SK-N-SH treated with all-trans-retinoic acid at 6 μM for 48 hours (cell line): ENCODE results near the gene RXRA.

Experiments
- ATAC-seq: fragments of 200-7000 bp; cut with Tn5 transposase; 3 replicates; pipeline ENCODE4 v1.9.1; 2020; ENCODE audit warnings: mild to moderate bottlenecking, moderate library complexity
- ARNTL ChIP-seq: fragments of 450-650 bp; formaldehyde crosslinking; IDR thresholded peaks from 2 replicates; pipeline ENCODE4 v1.5.0; 2020; ENCODE audit warnings: low read depth, mild to moderate bottlenecking, moderate library complexity, borderline replicate concordance
- BACH2 ChIP-seq: fragments of 250-450 bp; sonication (Bioruptor Pico); IDR thresholded peaks from 2 replicates; pipeline ENCODE4 v1.9.0; 2021; ENCODE audit warnings: mild to moderate bottlenecking, borderline replicate concordance
- CSDC2 ChIP-seq: fragments of 250-450 bp; sonication (Bioruptor Pico); IDR thresholded peaks from 2 replicates; pipeline ENCODE4 v1.5.0; 2020; ENCODE audit warnings: mild to moderate bottlenecking, moderate library complexity
- ESRRG ChIP-seq: fragments of 250-450 bp; sonication (Bioruptor Pico); IDR thresholded peaks from 2 replicates; pipeline ENCODE4 v1.6.1; 2021; ENCODE audit warnings: mild to moderate bottlenecking
- GLIS3 ChIP-seq: fragments of 250-450 bp; sonication (Bioruptor Pico); IDR thresholded peaks from 2 replicates; pipeline ENCODE4 v1.5.0; 2020; ENCODE audit warnings: mild to moderate bottlenecking, moderate library complexity
- ISL1 ChIP-seq: fragments of 250-450 bp; sonication (Bioruptor Pico); IDR thresholded peaks from 2 replicates; pipeline ENCODE4 v2.1.2; 2022; ENCODE audit warnings: mild to moderate bottlenecking, moderate library complexity
- OSR1 ChIP-seq: fragments of 250-450 bp; sonication (Bioruptor Pico); IDR thresholded peaks from 2 replicates; pipeline ENCODE4 v1.8.0; 2022; ENCODE audit warnings: moderate library complexity, mild to moderate bottlenecking, inconsistent platforms
- PPARA ChIP-seq: fragments of 250-450 bp; sonication (Bioruptor Pico); IDR thresholded peaks from 2 replicates; pipeline ENCODE4 v1.5.0; 2020; ENCODE audit warnings: mild to moderate bottlenecking, borderline replicate concordance
- RARB ChIP-seq: fragments of 250-450 bp; sonication (Bioruptor Pico); IDR thresholded peaks from 2 replicates; pipeline ENCODE4 v1.8.0; 2021; ENCODE audit warnings: mild to moderate bottlenecking, moderate library complexity
- SNAI2 ChIP-seq: fragments of 250-450 bp; sonication (Bioruptor Pico); IDR thresholded peaks from 2 replicates; pipeline ENCODE4 v1.5.0; 2020; ENCODE audit warnings: mild to moderate bottlenecking, moderate library complexity
- TCF4 ChIP-seq: fragments of 250-450 bp; sonication (Bioruptor Pico); IDR thresholded peaks from 2 replicates; pipeline ENCODE4 v1.8.0; 2021; ENCODE audit warnings: mild to moderate bottlenecking, moderate library complexity, borderline replicate concordance
- TOX ChIP-seq: fragments of 250-450 bp; sonication (Bioruptor Pico); IDR thresholded peaks from 2 replicates; pipeline ENCODE4 v1.8.0; 2021; ENCODE audit warnings: mild to moderate bottlenecking, moderate library complexity, borderline replicate concordance
- ZFP3 ChIP-seq: fragments of 250-450 bp; sonication (Bioruptor Pico); IDR thresholded peaks from 2 replicates; pipeline ENCODE4 v1.5.0; 2020; ENCODE audit warnings: mild to moderate bottlenecking, moderate library complexity
- ZFP30 ChIP-seq: fragments of 450-650 bp; formaldehyde crosslinking; IDR thresholded peaks from 2 replicates; pipeline ENCODE4 v1.5.0; 2022; ENCODE audit warnings: mild to moderate bottlenecking, moderate library complexity
- ZNF565 ChIP-seq: fragments of 450-650 bp; formaldehyde crosslinking; conservative IDR thresholded peaks from 2 replicates; pipeline ENCODE4 v1.5.0; 2020; ENCODE audit warnings: low read depth, mild to moderate bottlenecking, moderate library complexity
- ZNF70 ChIP-seq: fragments of 450-650 bp; formaldehyde crosslinking; IDR thresholded peaks from 2 replicates; pipeline ENCODE4 v1.5.0; 2020; ENCODE audit warnings: mild to moderate bottlenecking, moderate library complexity
- ZNF8 ChIP-seq: fragments of 450-650 bp; formaldehyde crosslinking; IDR thresholded peaks from 2 replicates; pipeline ENCODE4 v1.5.0; 2020; ENCODE audit warnings: mild to moderate bottlenecking, moderate library complexity
- TF ChIP-seq, protein P1 (sequence below): fragments of 250-450 bp; sonication (Bioruptor Pico); IDR thresholded peaks from 2 replicates; pipeline ENCODE4 v1.8.0; 2021; ENCODE audit warnings: low read depth, mild to moderate bottlenecking, moderate library complexity, borderline replicate concordance
- TF ChIP-seq, protein P2 (sequence below): fragments of 250-450 bp; sonication (Bioruptor Pico); IDR thresholded peaks from 2 replicates; pipeline ENCODE4 v1.5.1; 2020; ENCODE audit warnings: low read depth, mild to moderate bottlenecking, moderate library complexity
- TF ChIP-seq, protein P3 (sequence below): fragments of 250-450 bp; sonication (Bioruptor Pico); IDR thresholded peaks from 2 replicates; pipeline ENCODE4 v1.5.0; 2020; ENCODE audit warnings: mild to moderate bottlenecking, moderate library complexity
- TF ChIP-seq, protein P4 (sequence below): fragments of 250-450 bp; sonication (Bioruptor Pico); IDR thresholded peaks from 2 replicates; pipeline ENCODE4 v1.8.0; 2020; ENCODE audit warnings: mild to moderate bottlenecking, moderate library complexity, borderline replicate concordance

The RXRA gene

DNA sequence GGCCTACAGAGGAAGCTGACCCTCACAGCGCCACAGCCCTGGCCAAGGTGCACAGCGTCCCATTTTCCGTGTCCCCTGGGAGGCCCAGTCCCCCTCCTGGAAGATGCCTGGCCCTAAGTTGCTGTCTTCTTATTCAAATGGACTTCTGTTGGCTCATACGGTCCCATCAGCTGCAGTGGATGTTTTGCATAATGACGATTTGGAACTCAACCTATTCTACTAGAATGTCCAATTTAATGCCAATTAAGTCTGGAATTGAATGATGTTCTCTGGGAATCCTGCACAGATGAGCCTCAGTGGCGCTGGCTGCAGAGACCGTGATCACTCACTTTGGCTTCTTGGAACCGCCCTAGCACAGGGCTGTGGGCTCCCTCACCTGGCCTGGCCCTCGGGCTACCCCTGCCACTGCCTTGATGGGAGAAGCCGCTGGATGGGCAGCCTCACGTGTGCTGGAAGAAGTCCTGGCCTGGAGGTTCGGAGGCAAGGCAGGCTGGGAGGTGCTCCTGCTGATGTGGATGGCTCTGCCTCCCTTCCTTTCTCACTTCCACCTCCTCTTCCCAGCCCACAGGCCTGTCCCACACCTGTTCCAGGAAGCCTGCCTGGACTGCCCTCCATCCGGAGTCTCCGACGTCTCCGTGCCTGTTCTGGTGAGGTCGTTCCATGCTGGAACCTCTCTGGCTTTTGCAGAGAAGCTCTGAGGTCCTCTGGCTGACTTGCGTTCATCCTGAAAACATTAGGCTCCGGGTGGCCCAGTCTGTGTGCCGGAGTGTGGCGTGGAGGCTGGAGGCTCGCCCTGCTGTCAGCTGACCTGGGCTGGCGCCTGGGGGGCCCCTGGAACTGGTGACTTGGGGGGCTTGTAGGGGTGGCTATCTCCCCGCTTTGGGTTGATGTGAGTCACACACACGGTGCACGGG is 147.1 kb downstream of the RXRA start:
- ATAC-seq = no peak
- TF ChIP-seq TCF4 (CRISPR knock-in tag) = no peak
- TF ChIP-seq ZFP30 (CRISPR knock-in tag) = no peak
- TF ChIP-seq, all 23 proteins: peak for 0

DNA sequence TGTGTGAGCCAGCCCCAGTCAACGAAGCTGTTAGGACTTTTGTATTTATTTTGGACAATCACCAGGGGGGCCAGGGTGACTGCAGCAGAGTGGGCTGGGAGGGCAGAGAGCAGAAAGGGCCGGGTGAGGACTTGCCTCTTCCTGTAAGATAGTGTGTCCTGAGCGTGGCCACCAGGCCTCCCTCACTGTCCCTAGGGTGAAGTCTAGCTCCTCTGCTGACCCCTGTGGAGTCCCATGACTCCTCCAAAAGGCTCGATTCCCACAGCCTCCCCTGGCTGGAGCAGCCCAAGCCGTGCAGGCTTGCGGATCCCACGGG is 147.8 kb downstream of the RXRA start:
- TF ChIP-seq PPARA (CRISPR knock-in tag) = no peak
- TF ChIP-seq OSR1 (CRISPR knock-in tag) = no peak
- no peak for TF ChIP-seq BACH2 (CRISPR knock-in tag)
- no peak for TF ChIP-seq ZNF565 (CRISPR knock-in tag)
- TF ChIP-seq CSDC2 (CRISPR knock-in tag) = no peak
- TF ChIP-seq, protein P1, sequence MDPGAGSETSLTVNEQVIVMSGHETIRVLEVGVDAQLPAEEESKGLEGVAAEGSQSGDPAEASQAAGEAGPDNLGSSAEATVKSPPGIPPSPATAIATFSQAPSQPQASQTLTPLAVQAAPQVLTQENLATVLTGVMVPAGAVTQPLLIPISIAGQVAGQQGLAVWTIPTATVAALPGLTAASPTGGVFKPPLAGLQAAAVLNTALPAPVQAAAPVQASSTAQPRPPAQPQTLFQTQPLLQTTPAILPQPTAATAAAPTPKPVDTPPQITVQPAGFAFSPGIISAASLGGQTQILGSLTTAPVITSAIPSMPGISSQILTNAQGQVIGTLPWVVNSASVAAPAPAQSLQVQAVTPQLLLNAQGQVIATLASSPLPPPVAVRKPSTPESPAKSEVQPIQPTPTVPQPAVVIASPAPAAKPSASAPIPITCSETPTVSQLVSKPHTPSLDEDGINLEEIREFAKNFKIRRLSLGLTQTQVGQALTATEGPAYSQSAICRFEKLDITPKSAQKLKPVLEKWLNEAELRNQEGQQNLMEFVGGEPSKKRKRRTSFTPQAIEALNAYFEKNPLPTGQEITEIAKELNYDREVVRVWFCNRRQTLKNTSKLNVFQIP = no peak
- no peak for TF ChIP-seq ISL1
- TF ChIP-seq ZFP30 (CRISPR knock-in tag) = no peak
- no peak; the same call in 2 of the 3 replicates for ATAC-seq

DNA sequence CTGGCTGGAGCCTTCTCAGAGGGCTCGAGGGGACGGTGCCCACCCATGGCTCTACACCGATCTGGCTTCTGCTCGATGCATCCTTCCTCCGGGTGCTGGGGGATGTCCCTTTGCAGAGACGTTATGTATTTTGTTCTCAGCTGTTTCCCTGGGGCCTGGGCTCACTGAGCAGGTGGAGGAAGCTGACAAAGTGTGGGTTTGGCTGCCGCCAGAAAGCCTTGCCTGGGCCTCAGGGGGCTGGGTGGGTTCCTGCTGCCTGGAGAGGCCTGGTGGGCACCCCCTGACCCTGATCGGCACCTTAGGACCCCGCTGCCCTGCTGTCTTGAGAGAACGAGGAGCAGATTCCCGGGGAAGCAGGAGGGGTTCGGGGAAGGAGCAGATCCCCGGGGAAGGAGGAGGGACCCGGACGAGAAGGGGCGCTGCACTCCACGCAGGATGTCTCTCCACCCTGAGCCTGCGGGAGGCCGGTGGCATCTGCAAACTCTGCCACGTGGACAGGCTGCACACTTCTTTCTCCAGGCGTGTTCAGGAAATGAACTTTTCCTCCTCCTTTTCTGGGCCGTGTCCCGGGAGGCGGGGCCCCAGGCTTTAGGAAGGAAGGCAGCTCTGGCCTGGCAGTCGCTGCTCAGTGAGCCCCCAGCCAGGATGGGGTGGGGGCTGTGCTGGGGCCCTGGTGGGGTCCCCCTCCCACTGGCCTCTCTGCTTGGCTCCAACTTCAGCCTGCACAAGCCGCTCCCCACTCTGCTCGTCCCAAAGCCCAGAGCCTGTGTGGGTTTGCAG is 148.9 kb downstream of the RXRA start:
- peak; percentile 54 for ATAC-seq
- TF ChIP-seq OSR1 (CRISPR knock-in tag) = no peak
- TF ChIP-seq, all 23 proteins: peak for 0

DNA sequence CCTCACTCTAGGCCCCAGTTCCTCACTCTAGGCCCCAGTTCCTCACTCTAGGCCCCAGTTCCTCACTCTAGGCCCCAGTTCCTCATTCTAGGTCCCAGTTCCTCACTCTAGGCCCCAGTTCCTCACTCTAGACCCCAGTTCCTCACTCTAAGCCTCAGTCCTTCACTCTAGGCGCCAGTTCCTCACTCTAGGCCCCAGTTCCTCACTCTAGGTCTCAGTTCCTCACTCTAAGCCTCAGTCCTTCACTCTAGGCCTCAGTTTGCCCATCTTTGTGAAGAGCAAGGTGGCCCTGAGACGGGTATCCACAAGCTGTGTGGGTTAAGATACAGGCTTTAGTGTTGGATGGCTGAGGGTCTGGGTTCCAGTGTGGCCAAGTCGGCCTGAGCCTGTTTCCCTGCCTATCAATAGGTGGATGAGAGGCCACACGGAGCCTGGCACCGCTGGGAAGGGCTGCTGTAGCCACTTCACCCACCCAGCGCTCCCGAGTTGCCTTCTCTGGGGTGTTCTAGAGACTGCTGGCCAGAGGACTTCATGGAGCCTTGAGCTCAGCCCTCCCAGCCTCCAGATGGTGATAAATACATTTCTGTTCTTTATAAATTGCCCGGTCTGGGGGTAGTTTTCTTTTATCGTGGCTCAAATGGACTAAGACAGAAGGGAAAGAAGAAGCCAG is 150.2 kb downstream of the RXRA start:
- TF ChIP-seq ARNTL (CRISPR knock-in tag) = no peak
- no peak for TF ChIP-seq ZNF70
- TF ChIP-seq, protein P1 = no peak
- TF ChIP-seq ZNF8 (CRISPR knock-in tag) = no peak
- no peak for TF ChIP-seq SNAI2 (CRISPR knock-in tag)
- no peak for TF ChIP-seq TCF4 (CRISPR knock-in tag)
- TF ChIP-seq CSDC2 (CRISPR knock-in tag) = no peak
- no peak for TF ChIP-seq BACH2 (CRISPR knock-in tag)
- no peak for TF ChIP-seq TOX (CRISPR knock-in tag)
- no peak for TF ChIP-seq OSR1 (CRISPR knock-in tag)
- TF ChIP-seq RARB (CRISPR knock-in tag) = no peak
- TF ChIP-seq, protein P2, sequence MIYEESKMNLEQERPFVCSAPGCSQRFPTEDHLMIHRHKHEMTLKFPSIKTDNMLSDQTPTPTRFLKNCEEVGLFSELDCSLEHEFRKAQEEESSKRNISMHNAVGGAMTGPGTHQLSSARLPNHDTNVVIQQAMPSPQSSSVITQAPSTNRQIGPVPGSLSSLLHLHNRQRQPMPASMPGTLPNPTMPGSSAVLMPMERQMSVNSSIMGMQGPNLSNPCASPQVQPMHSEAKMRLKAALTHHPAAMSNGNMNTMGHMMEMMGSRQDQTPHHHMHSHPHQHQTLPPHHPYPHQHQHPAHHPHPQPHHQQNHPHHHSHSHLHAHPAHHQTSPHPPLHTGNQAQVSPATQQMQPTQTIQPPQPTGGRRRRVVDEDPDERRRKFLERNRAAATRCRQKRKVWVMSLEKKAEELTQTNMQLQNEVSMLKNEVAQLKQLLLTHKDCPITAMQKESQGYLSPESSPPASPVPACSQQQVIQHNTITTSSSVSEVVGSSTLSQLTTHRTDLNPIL (CRISPR knock-in tag) = no peak
- no peak for TF ChIP-seq ZFP30 (CRISPR knock-in tag)
- no peak for TF ChIP-seq ZFP3 (CRISPR knock-in tag)
- TF ChIP-seq ISL1 = no peak
- TF ChIP-seq, protein P3, sequence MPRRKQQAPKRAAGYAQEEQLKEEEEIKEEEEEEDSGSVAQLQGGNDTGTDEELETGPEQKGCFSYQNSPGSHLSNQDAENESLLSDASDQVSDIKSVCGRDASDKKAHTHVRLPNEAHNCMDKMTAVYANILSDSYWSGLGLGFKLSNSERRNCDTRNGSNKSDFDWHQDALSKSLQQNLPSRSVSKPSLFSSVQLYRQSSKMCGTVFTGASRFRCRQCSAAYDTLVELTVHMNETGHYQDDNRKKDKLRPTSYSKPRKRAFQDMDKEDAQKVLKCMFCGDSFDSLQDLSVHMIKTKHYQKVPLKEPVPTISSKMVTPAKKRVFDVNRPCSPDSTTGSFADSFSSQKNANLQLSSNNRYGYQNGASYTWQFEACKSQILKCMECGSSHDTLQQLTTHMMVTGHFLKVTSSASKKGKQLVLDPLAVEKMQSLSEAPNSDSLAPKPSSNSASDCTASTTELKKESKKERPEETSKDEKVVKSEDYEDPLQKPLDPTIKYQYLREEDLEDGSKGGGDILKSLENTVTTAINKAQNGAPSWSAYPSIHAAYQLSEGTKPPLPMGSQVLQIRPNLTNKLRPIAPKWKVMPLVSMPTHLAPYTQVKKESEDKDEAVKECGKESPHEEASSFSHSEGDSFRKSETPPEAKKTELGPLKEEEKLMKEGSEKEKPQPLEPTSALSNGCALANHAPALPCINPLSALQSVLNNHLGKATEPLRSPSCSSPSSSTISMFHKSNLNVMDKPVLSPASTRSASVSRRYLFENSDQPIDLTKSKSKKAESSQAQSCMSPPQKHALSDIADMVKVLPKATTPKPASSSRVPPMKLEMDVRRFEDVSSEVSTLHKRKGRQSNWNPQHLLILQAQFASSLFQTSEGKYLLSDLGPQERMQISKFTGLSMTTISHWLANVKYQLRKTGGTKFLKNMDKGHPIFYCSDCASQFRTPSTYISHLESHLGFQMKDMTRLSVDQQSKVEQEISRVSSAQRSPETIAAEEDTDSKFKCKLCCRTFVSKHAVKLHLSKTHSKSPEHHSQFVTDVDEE (CRISPR knock-in tag) = no peak
- TF ChIP-seq GLIS3 (CRISPR knock-in tag) = no peak
- no peak for TF ChIP-seq ESRRG (CRISPR knock-in tag)
- TF ChIP-seq, protein P4, sequence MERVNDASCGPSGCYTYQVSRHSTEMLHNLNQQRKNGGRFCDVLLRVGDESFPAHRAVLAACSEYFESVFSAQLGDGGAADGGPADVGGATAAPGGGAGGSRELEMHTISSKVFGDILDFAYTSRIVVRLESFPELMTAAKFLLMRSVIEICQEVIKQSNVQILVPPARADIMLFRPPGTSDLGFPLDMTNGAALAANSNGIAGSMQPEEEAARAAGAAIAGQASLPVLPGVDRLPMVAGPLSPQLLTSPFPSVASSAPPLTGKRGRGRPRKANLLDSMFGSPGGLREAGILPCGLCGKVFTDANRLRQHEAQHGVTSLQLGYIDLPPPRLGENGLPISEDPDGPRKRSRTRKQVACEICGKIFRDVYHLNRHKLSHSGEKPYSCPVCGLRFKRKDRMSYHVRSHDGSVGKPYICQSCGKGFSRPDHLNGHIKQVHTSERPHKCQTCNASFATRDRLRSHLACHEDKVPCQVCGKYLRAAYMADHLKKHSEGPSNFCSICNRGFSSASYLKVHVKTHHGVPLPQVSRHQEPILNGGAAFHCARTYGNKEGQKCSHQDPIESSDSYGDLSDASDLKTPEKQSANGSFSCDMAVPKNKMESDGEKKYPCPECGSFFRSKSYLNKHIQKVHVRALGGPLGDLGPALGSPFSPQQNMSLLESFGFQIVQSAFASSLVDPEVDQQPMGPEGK (CRISPR knock-in tag) = no peak
- TF ChIP-seq, all 23 proteins: peak for 0
- ATAC-seq = no peak
